H1 (cell line): ENCODE measurements around the gene RIC8A. TPM values are rescaled to one million over a fixed set of nuclear protein-coding genes. Genes with fewer than 3 reads are reported as not detected.

ENCODE experiments used
- CTCF ChIA-PET: fragments of 300-600 bp; sonication (Branson Sonifier 250); formaldehyde crosslinking; loops from one replicate; lab custom pipeline; 2021; ENCODE audit not compliant: partially characterized antibody; lab: Charles Lee
- POLR2A ChIA-PET: fragments of 300-600 bp; sonication (Branson Sonifier 250); formaldehyde crosslinking; loops from one replicate; lab custom pipeline; 2021; ENCODE audit warnings: inconsistent platforms; ENCODE audit not compliant: partially characterized antibody; lab: Charles Lee
- DNase-seq, 2 experiments: peaks; one replicate each; pipeline versions ENCODE4 v3.0.0 to v3.0.0-alpha.2; 2010 to 2022; ENCODE audit warnings: low spot score in 2 of 2, low read depth in 1 of 2, mixed read lengths in 1 of 2
- FAIRE-seq: peaks from 2 replicates; lab custom pipeline; 2011; peaks lifted over from hg19 to GRCh38; lab: Jason Lieb, UNC
- H2AFZ ChIP-seq: 2 replicates; pipeline ENCODE4 v1.8.1; 2012; ENCODE audit warnings: low read length, inconsistent platforms
- H2AK5ac ChIP-seq: 2 replicates; pipeline ENCODE4 v1.6.1; 2013; ENCODE audit warnings: low read depth, low read length
- H2BK120ac ChIP-seq: replicated peaks from 2 replicates; pipeline ENCODE3; 2013; ENCODE audit warnings: low read depth, low read length, inconsistent platforms
- H2BK12ac ChIP-seq: 2 replicates; pipeline ENCODE4 v1.6.1; 2013; ENCODE audit warnings: low read depth, low read length
- H2BK15ac ChIP-seq: 2 replicates; pipeline ENCODE4 v1.6.1; 2013; ENCODE audit warnings: low read length
- H2BK20ac ChIP-seq: 2 replicates; pipeline ENCODE4 v1.6.1; 2013; ENCODE audit warnings: low read length
- H2BK5ac ChIP-seq: 2 replicates; pipeline ENCODE4 v1.6.1; 2013; ENCODE audit warnings: low read depth, low read length
- H3K14ac ChIP-seq: 2 replicates; pipeline ENCODE4 v1.6.1; 2013; ENCODE audit warnings: inconsistent platforms; ENCODE audit not compliant: insufficient read length
- H3K18ac ChIP-seq: 2 replicates; pipeline ENCODE4 v1.6.1; 2013; ENCODE audit warnings: low read length; ENCODE audit errors: extremely low read depth
- H3K23ac ChIP-seq: 2 replicates; pipeline ENCODE4 v1.6.1; 2013; ENCODE audit warnings: inconsistent platforms; ENCODE audit not compliant: insufficient read length
- H3K23me2 ChIP-seq: 2 replicates; pipeline ENCODE4 v1.6.1; 2013; ENCODE audit warnings: low read depth, low read length
- H3K27ac ChIP-seq: 2 replicates; pipeline ENCODE4 v1.6.1; 2011; ENCODE audit warnings: low read depth, low read length, inconsistent platforms
- H3K27me3 ChIP-seq, 4 experiments: replicated peaks in 1 of 4; 1 replicate in 1 of 4; 2 replicates in 3 of 4; pipeline versions ENCODE4 v1.6.1 to v1.8.1; 2011 to 2013; ENCODE audit warnings: low read length in 3 of 4, mild to moderate bottlenecking in 3 of 4, inconsistent platforms in 2 of 4, mixed read lengths in 2 of 4, moderate library complexity in 1 of 4; ENCODE audit not compliant: control insufficient read depth in 3 of 4, insufficient read depth in 3 of 4; ENCODE audit errors: extremely low read depth in 1 of 4
- H3K36me3 ChIP-seq, 4 experiments: 2 replicates each; pipeline versions ENCODE4 v1.6.1 to v1.8.1; 2011 to 2013; ENCODE audit warnings: mild to moderate bottlenecking in 4 of 4, low read length in 3 of 4, moderate library complexity in 2 of 4, control low read depth in 1 of 4, inconsistent platforms in 1 of 4; ENCODE audit not compliant: insufficient read depth in 4 of 4, control insufficient read depth in 2 of 4
- H3K4ac ChIP-seq: replicated peaks from 2 replicates; pipeline ENCODE3; 2013; ENCODE audit warnings: low read length, low read depth, mixed read lengths, inconsistent platforms; ENCODE audit not compliant: insufficient read length
- H3K4me1 ChIP-seq, 4 experiments: replicated peaks in 1 of 4; 1 replicate in 1 of 4; 2 replicates in 3 of 4; pipeline versions ENCODE4 v1.6.1 to v1.8.1; 2011 to 2013; ENCODE audit warnings: low read length in 3 of 4, inconsistent platforms in 2 of 4, mixed read lengths in 1 of 4; ENCODE audit not compliant: insufficient read depth in 4 of 4, control insufficient read depth in 3 of 4
- H3K4me2 ChIP-seq, 2 experiments: 2 replicates each; pipeline versions ENCODE4 v1.6.1 to v1.8.1; 2011 to 2013; ENCODE audit warnings: low read depth in 2 of 2, low read length in 2 of 2, control low read depth in 1 of 2, inconsistent platforms in 1 of 2, mild to moderate bottlenecking in 1 of 2; ENCODE audit not compliant: insufficient read depth in 1 of 2
- H3K4me3 ChIP-seq, 4 experiments: fragments of 200-600, 300-600 bp in 1 of 4; sonication (generic), shearing (Covaris generic), sonication (Bioruptor Twin) in 1 of 4; 2 replicates each; pipeline versions ENCODE4 v1.5.1 to v1.8.1; 2011 to 2016; ENCODE audit warnings: low read length in 4 of 4, low read depth in 3 of 4, control low read depth in 2 of 4, inconsistent platforms in 2 of 4, mild to moderate bottlenecking in 2 of 4, mixed read lengths in 1 of 4, moderate library complexity in 1 of 4; ENCODE audit not compliant: insufficient read depth in 2 of 4; ENCODE audit errors: extremely low read depth in 1 of 4
- H3K56ac ChIP-seq: replicated peaks from 2 replicates; pipeline ENCODE3; 2013; ENCODE audit warnings: low read depth, mild to moderate bottlenecking, mixed read lengths, low read length, inconsistent platforms; ENCODE audit not compliant: insufficient read length
- H3K79me1 ChIP-seq: 2 replicates; pipeline ENCODE4 v1.6.1; 2013; ENCODE audit warnings: low read depth, low read length, control low read depth
- H3K79me2 ChIP-seq, 2 experiments: 2 replicates each; pipeline versions ENCODE4 v1.6.1 to v1.8.1; 2012 to 2013; ENCODE audit warnings: low read length in 2 of 2, mild to moderate bottlenecking in 2 of 2, inconsistent platforms in 1 of 2; ENCODE audit not compliant: insufficient read depth in 2 of 2, control insufficient read depth in 1 of 2
- H3K9ac ChIP-seq, 4 experiments: replicated peaks in 1 of 4; 1 replicate in 1 of 4; 2 replicates in 3 of 4; pipeline versions ENCODE4 v1.6.1 to v1.8.1; 2011 to 2013; ENCODE audit warnings: low read depth in 3 of 4, low read length in 3 of 4, control low read depth in 2 of 4, mild to moderate bottlenecking in 2 of 4, moderate library complexity in 2 of 4, inconsistent platforms in 1 of 4; ENCODE audit errors: extremely low read depth in 1 of 4
- H3K9me3 ChIP-seq, 2 experiments: 2 replicates each; pipeline versions ENCODE4 v1.6.1 to v1.8.1; 2012 to 2013; ENCODE audit warnings: mild to moderate bottlenecking in 2 of 2, moderate library complexity in 2 of 2, control low read depth in 1 of 2, inconsistent platforms in 1 of 2, low read depth in 1 of 2, low read length in 1 of 2, mixed read lengths in 1 of 2; ENCODE audit not compliant: insufficient read depth in 2 of 2
- H4K20me1 ChIP-seq, 2 experiments: replicated peaks in 1 of 2; 2 replicates each; pipeline versions ENCODE3 to v1.8.1; 2011 to 2013; ENCODE audit warnings: inconsistent platforms in 2 of 2, low read length in 2 of 2, mild to moderate bottlenecking in 1 of 2; ENCODE audit not compliant: insufficient read depth in 2 of 2, control insufficient read depth in 1 of 2
- H4K5ac ChIP-seq: 2 replicates; pipeline ENCODE4 v1.6.1; 2013; ENCODE audit warnings: low read length, low read depth, mixed read lengths, inconsistent platforms; ENCODE audit not compliant: insufficient read length
- H4K8ac ChIP-seq: 2 replicates; pipeline ENCODE4 v1.8.0; 2013; ENCODE audit warnings: mild to moderate bottlenecking, moderate library complexity, low read length, inconsistent platforms; ENCODE audit not compliant: insufficient read depth; ENCODE audit errors: extremely low read depth
- H4K91ac ChIP-seq: replicated peaks from 2 replicates; pipeline ENCODE3; 2013; ENCODE audit warnings: low read length, mixed read lengths, inconsistent platforms; ENCODE audit not compliant: insufficient read length
- KDM4A ChIP-seq: IDR thresholded peaks from one replicate; pipeline ENCODE4 v1.7.1; 2012; ENCODE audit warnings: low read depth, mild to moderate bottlenecking, moderate library complexity, low read length, inconsistent platforms; ENCODE audit not compliant: severe bottlenecking
- NANOG ChIP-seq: IDR thresholded peaks from 2 replicates; pipeline ENCODE4 v1.6.1; 2011; ENCODE audit warnings: low read length, low read depth, mild to moderate bottlenecking, inconsistent platforms; ENCODE audit not compliant: insufficient read depth, poor library complexity, severe bottlenecking
- RXRA ChIP-seq: IDR thresholded peaks from 2 replicates; pipeline ENCODE4 v1.6.1; 2011; ENCODE audit warnings: low read depth, mild to moderate bottlenecking, low read length, moderate library complexity; ENCODE audit not compliant: insufficient read depth
- TAF1 ChIP-seq: IDR thresholded peaks from 2 replicates; pipeline ENCODE4 v1.6.1; 2011; ENCODE audit warnings: mild to moderate bottlenecking, low read depth, low read length
- WGBS, 2 experiments: shearing (Covaris generic) in 1 of 2; methylation state at CpG; one replicate each; pipeline versions ENCODE4 v1.1.6 to v1.1.7; 2013 to 2015; ENCODE audit warnings: low lambda C conversion rate in 2 of 2, mixed read lengths in 2 of 2, inconsistent platforms in 1 of 2, low coverage in 1 of 2, missing lambda C conversion rate in 1 of 2; ENCODE audit not compliant: insufficient replicate concordance in 2 of 2, insufficient coverage in 1 of 2, insufficient read length in 1 of 2; ENCODE audit errors: extremely low coverage in 1 of 2, missing lambda C conversion rate in 1 of 2; 5-methylcytosine and 5-hydroxymethylcytosine counted together
- polyA plus RNA-seq, 7 experiments: library from polyadenylated mRNA; depleted of rRNA in 3 of 7; stranded (reverse) in 5 of 7; unstranded in 2 of 7; fragments of >200 nt in 5 of 7; fragments of 200-250 nt in 2 of 7; gene quantifications; 1 replicate in 5 of 7; 2 replicates in 1 of 7; 4 replicates in 1 of 7; pipeline versions ENCODE4 v1.2.1 to v1.2.3, GENCODE V29; 2011 to 2013; ENCODE audit warnings: missing spikeins in 2 of 7, mixed read lengths in 2 of 7
- total RNA-seq: library from RNA; stranded (reverse); fragmentation: NEBNext Ultra II Directional; extraction: Animal tissue kit (Norgen Biotek cat#: 25700); gene quantifications from 2 replicates; pipeline ENCODE4 v1.2.1, GENCODE V29; 2021

Gene RIC8A
- total and polyA plus RNA-seq, 2 of the 8 experiments (the other 6 are each of a cell fraction or from before 2014, with no cell fraction given): 67.0 to 105 TPM

DNA sequence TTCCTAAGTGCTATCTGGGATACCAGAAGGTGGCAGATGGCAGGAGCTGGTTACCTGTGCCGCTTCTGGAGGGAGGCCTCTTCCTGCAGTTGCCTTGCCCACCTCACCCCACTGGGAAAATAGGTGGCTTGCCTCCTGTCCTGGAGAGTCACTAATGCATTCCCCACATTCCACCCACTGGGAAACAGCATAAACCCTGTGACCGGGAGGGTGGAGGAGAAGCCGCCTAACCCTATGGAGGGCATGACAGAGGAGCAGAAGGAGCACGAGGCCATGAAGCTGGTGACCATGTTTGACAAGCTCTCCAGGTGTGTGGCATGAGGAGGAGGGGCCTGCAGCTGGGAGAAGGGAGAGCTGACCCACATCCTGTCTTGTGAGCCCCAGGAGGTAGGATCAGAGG, 5.6 kb downstream of the RIC8A start:
- H2BK20ac ChIP-seq: no peak overlapping the region
- peaks cover 1 to 6% of the 10 kb centered on the region in 2 experiments for H4K20me1 ChIP-seq
- H3K4me2 ChIP-seq: no peak overlapping the region
- H2AFZ ChIP-seq: no peak overlapping the region
- H3K23me2 ChIP-seq: peaks cover 8% of the 10 kb centered on the region
- DNase-seq (no peak), FAIRE-seq (no peak)
- no peak overlapping the region for H2BK120ac ChIP-seq
- H3K36me3 ChIP-seq: peaks cover 32 to 57% (median 41%) of the 10 kb centered on the region in 4 experiments
- TF ChIP-seq TAF1 (no peak), NANOG (no peak), RXRA (no peak), KDM4A (no peak)
- H3K27me3 ChIP-seq: no peaks in the 10 kb centered on the region
- H3K27ac ChIP-seq: no peak overlapping the region
- WGBS, 2 experiments: 88% methylated on average over 4 of the region's 4 CpGs; no CpG with 5 or more reads in 1 of the 2 experiments
- H3K4me1 ChIP-seq: peaks cover 0 to 13% (median 6%) of the 10 kb centered on the region in 4 experiments; a peak in 5 of 7 replicates
- H3K14ac ChIP-seq: no peak overlapping the region
- H2BK15ac ChIP-seq: no peak overlapping the region
- H4K91ac ChIP-seq: no peak overlapping the region
- ChIA-PET CTCF (interaction anchor here (0.9 to 2.4 kb wide), 5 partner anchors 8 to 150 kb away, joined by 3 to 11 read pairs (median 5); no protein-coding TSS in a partner anchor), POLR2A (interaction anchor here (1.0 to 8.7 kb wide), 5 partner anchors 8 to 151 kb away, joined by 3 to 99 read pairs (median 6); partner anchors contain the start of gene SIRT3)
- H3K23ac ChIP-seq: no peak overlapping the region
- H3K56ac ChIP-seq: no peak overlapping the region
- no peak overlapping the region for H2BK12ac ChIP-seq
- 0 out of 2 replicates have a peak overlapping the region, but pooled peaks have one; percentile 1 for H4K8ac ChIP-seq
- H2BK5ac ChIP-seq: no peak overlapping the region
- peaks cover 0 to 20% of the 10 kb centered on the region in 2 experiments; a peak in 2 of 4 replicates for H3K79me2 ChIP-seq
- no peaks in the 10 kb centered on the region for H3K9me3 ChIP-seq
- no peak overlapping the region for H3K4ac ChIP-seq
- no peak overlapping the region for H3K18ac ChIP-seq
- no peak overlapping the region for H3K4me3 ChIP-seq
- no peak overlapping the region for H2AK5ac ChIP-seq
- H4K5ac ChIP-seq: no peak overlapping the region
- H3K9ac ChIP-seq: no peak overlapping the region; a peak in 1 of 7 replicates
- peaks cover 5% of the 10 kb centered on the region; the same call in 1 of the 2 replicates for H3K79me1 ChIP-seq
